Caco-2 (cell line): ENCODE results near the gene ADGRG7. TPM values are rescaled to one million over a fixed set of nuclear protein-coding genes. Genes with fewer than 3 reads are reported as not detected.

Source experiments
- BruUV-seq: library from RNA; stranded (reverse); fragments of 400-500 nt; replicated peaks from 2 replicates; lab custom pipeline; 2021; lab: Mats Ljungman, UMichigan
- CTCF ChIA-PET: fragments of 300-600 bp; sonication (Branson Sonifier 250); formaldehyde crosslinking; loops from one replicate; lab custom pipeline; 2022; ENCODE audit warnings: antibody characterized with exemption; lab: Charles Lee
- POLR2A ChIA-PET: fragments of 300-600 bp; sonication (Branson Sonifier 250); formaldehyde crosslinking; loops from one replicate; lab custom pipeline; 2022; ENCODE audit warnings: antibody characterized with exemption; lab: Charles Lee
- DNase-seq, 2 experiments: peaks; one replicate each; pipeline versions ENCODE4 v3.0.0 to v3.0.0-alpha.2; 2020 to 2022
- H3K27me3 ChIP-seq: replicated peaks from 2 replicates; pipeline ENCODE4 v1.6.0; 2011; ENCODE audit warnings: low read length; ENCODE audit not compliant: control insufficient read depth, insufficient read depth
- H3K36me3 ChIP-seq: 2 replicates; pipeline ENCODE4 v1.5.1; 2011; ENCODE audit warnings: low read length; ENCODE audit not compliant: control insufficient read depth, insufficient read depth
- H3K4me1 ChIP-seq: fragments of 250-450 bp; sonication (Bioruptor Pico); 2 replicates; pipeline ENCODE4 v1.5.1; 2020; ENCODE audit warnings: mild to moderate bottlenecking
- H3K4me3 ChIP-seq: 2 replicates; pipeline ENCODE4 v1.5.1; 2011; ENCODE audit warnings: low read depth, mild to moderate bottlenecking, control low read depth, low read length
- H3K9me3 ChIP-seq: fragments of 250-450 bp; sonication (Bioruptor Pico); 2 replicates; pipeline ENCODE4 v1.5.1; 2020; ENCODE audit warnings: mild to moderate bottlenecking, moderate library complexity
- H3K27ac Mint-ChIP-seq: one replicate; pipeline ENCODE4 v1.8.0; 2022; ENCODE audit warnings: mixed read lengths; ENCODE audit not compliant: unreplicated experiment
- H3K27me3 Mint-ChIP-seq: one replicate; pipeline ENCODE4 v1.8.0; 2022; ENCODE audit warnings: mixed read lengths; ENCODE audit not compliant: insufficient read depth, unreplicated experiment
- H3K36me3 Mint-ChIP-seq: one replicate; pipeline ENCODE4 v1.8.0; 2022; ENCODE audit warnings: mild to moderate bottlenecking, mixed read lengths; ENCODE audit not compliant: insufficient read depth, unreplicated experiment
- H3K4me1 Mint-ChIP-seq: one replicate; pipeline ENCODE4 v1.8.0; 2022; ENCODE audit warnings: low read depth, mixed read lengths; ENCODE audit not compliant: unreplicated experiment
- H3K4me3 Mint-ChIP-seq: one replicate; pipeline ENCODE4 v1.8.0; 2022; ENCODE audit warnings: mild to moderate bottlenecking, moderate library complexity, mixed read lengths; ENCODE audit not compliant: unreplicated experiment
- H3K9me3 Mint-ChIP-seq: one replicate; pipeline ENCODE4 v1.8.0; 2022; ENCODE audit warnings: mixed read lengths; ENCODE audit not compliant: unreplicated experiment
- CTCF ChIP-seq, 2 experiments: fragments of 200-600 bp in 1 of 2; IDR thresholded peaks; 1 replicate in 1 of 2; 2 replicates in 1 of 2; pipeline versions ENCODE4 v1.5.1 to v1.8.0; 2011 to 2022; ENCODE audit warnings: antibody characterized with exemption in 1 of 2, control low read depth in 1 of 2, inconsistent platforms in 1 of 2, low read depth in 1 of 2, low read length in 1 of 2, mild to moderate bottlenecking in 1 of 2, moderate library complexity in 1 of 2; ENCODE audit not compliant: insufficient read depth in 1 of 2, severe bottlenecking in 1 of 2, unreplicated experiment in 1 of 2
- intact Hi-C: fragments of 100-400 bp; cut with micrococcal nuclease; formaldehyde crosslinking; loops from one replicate; pipeline ENCODE4 v1.10.0; 2022; ENCODE audit not compliant: unreplicated experiment
- total RNA-seq: library from RNA; stranded (reverse); gene quantifications from 2 replicates; pipeline ENCODE4 v1.2.3, GENCODE V29; 2022

Gene ADGRG7
- total RNA-seq, 1 experiment from 2014 or later, result 4.2 TPM

- no peak for TF ChIP-seq CTCF (IDR thresholded peaks at IDR 0.05; ENCODE audit: insufficient read depth in 1 of 2, low read depth in 1 of 2, low read length in 1 of 2, severe bottlenecking in 1 of 2, unreplicated experiment in 1 of 2)
- H3K36me3 Mint-ChIP-seq, result no peaks in the 10 kb centered on the region
- POLR2A ChIA-PET, result no interaction called here
These were observed 72.1 kb downstream of the ADGRG7 start for GRCh38 chr3:100681496-100681895.

GRCh38 chr3:100682056-100682853 lies 72.9 kb downstream of the ADGRG7 start:
- Histone ChIP-seq H3K27me3 (no peaks in the 10 kb centered on the region), H3K4me3 (no peak overlapping the region), H3K36me3 (no peaks in the 10 kb centered on the region), H3K9me3 (no peaks in the 10 kb centered on the region), H3K4me1 (no peaks in the 10 kb centered on the region)
- CTCF ChIA-PET, result no interaction called here
- POLR2A ChIA-PET, result no interaction called here
- Mint-ChIP-seq H3K27me3 (peaks cover 5% of the 10 kb centered on the region), H3K27ac (no peak overlapping the region), H3K9me3 (no peaks in the 10 kb centered on the region), H3K4me1 (no peaks in the 10 kb centered on the region), H3K4me3 (no peak overlapping the region), H3K36me3 (no peaks in the 10 kb centered on the region)
- TF ChIP-seq CTCF (IDR thresholded peaks at IDR 0.05; ENCODE audit: insufficient read depth in 1 of 2, low read depth in 1 of 2, low read length in 1 of 2, severe bottlenecking in 1 of 2, unreplicated experiment in 1 of 2), result no peak
- intact Hi-C loops, result no loop called here
- no TSS peak for BruUV-seq
- DNase-seq, result no peak

More at GRCh38 chr3:100681496-100681895, 72.1 kb downstream of the ADGRG7 start:
- no peaks in the 10 kb centered on the region for H3K27me3 ChIP-seq
- Mint-ChIP-seq H3K4me1 (no peaks in the 10 kb centered on the region), H3K4me3 (no peak overlapping the region), H3K27ac (no peak overlapping the region), H3K9me3 (no peaks in the 10 kb centered on the region), H3K27me3 (peaks cover 5% of the 10 kb centered on the region)
- no peak for DNase-seq
- BruUV-seq, result no TSS peak
- H3K4me3 ChIP-seq, result no peak overlapping the region
- no peaks in the 10 kb centered on the region for H3K4me1 ChIP-seq
- no peaks in the 10 kb centered on the region for H3K9me3 ChIP-seq
- CTCF ChIA-PET, result no interaction called here
- no peaks in the 10 kb centered on the region for H3K36me3 ChIP-seq
- intact Hi-C loops, result no loop called here

- Mint-ChIP-seq H3K4me3 (no peak overlapping the region), H3K9me3 (no peaks in the 10 kb centered on the region), H3K4me1 (no peaks in the 10 kb centered on the region), H3K36me3 (no peaks in the 10 kb centered on the region), H3K27me3 (peaks cover under 1% of the 10 kb centered on the region), H3K27ac (no peak overlapping the region)
- no TSS peak for BruUV-seq
- POLR2A ChIA-PET, result no interaction called here
- H3K4me1 ChIP-seq, result no peaks in the 10 kb centered on the region
- DNase-seq, result no peak
- intact Hi-C loops, result no loop called here
- H3K36me3 ChIP-seq, result no peaks in the 10 kb centered on the region
- no peaks in the 10 kb centered on the region for H3K27me3 ChIP-seq
- no peak for TF ChIP-seq CTCF (IDR thresholded peaks at IDR 0.05; ENCODE audit: insufficient read depth in 1 of 2, low read depth in 1 of 2, low read length in 1 of 2, severe bottlenecking in 1 of 2, unreplicated experiment in 1 of 2)
- no peaks in the 10 kb centered on the region for H3K9me3 ChIP-seq
- no peak overlapping the region for H3K4me3 ChIP-seq
- CTCF ChIA-PET, result no interaction called here
These were observed 73.7 kb downstream of the ADGRG7 start for GRCh38 chr3:100682854-100683760.
